GM20431 (cell line): Measurements from ENCODE around the gene SPNS2.

Experiments used
- in situ Hi-C: fragments of 300-500 bp; cut with MseI, MboI; formaldehyde crosslinking; loops from one replicate; pipeline ENCODE4 v1.15.0; 2020; ENCODE audit warnings: low sequenced_read_pairs; ENCODE audit not compliant: unreplicated experiment

SPNS2 gene

GRCh38 chr17:4582691-4583090, 84.0 kb downstream of the SPNS2 start:
- in situ Hi-C loops, result no loop called here

- in situ Hi-C loops, result no loop called here
Observed at GRCh38 chr17:4583206-4583605, 84.5 kb downstream of the SPNS2 start.

- in situ Hi-C loops, result no loop called here
Observed at GRCh38 chr17:4583782-4584100, 85.1 kb downstream of the SPNS2 start.

GRCh38 chr17:4584101-4584916, 85.6 kb downstream of the SPNS2 start, which contains the start of gene SMTNL2:
Gene SMTNL2 (plus strand): TSS chr17:4584529. CDS start chr17:4584606, 77 bp downstream.
- in situ Hi-C loops, result no loop called here

GRCh38 chr17:4584917-4585637, 86.4 kb downstream of the SPNS2 start:
- in situ Hi-C loops, result no loop called here

GRCh38 chr17:4585638-4585994, 86.9 kb downstream of the SPNS2 start:
- in situ Hi-C loops, result no loop called here

GRCh38 chr17:4586043-4586442, 87.4 kb downstream of the SPNS2 start:
- in situ Hi-C loops, result no loop called here

- in situ Hi-C loops, result no loop called here
Observed at GRCh38 chr17:4587195-4587594, 88.5 kb downstream of the SPNS2 start.

- in situ Hi-C loops, result no loop called here
Observed at GRCh38 chr17:4587803-4588202, 89.1 kb downstream of the SPNS2 start.

- in situ Hi-C loops, result no loop called here
Observed at GRCh38 chr17:4588391-4588790, 89.7 kb downstream of the SPNS2 start.
